GM18868 (cell line): ENCODE data around the gene TOM1.

Experiments used
- ATAC-seq: cut with Tn5 transposase; IDR thresholded peaks from one replicate; pipeline ENCODE4 v1.9.1; 2021; ENCODE audit warnings: mild to moderate bottlenecking, moderate library complexity; ENCODE audit not compliant: unreplicated experiment

TOM1 gene

GRCh38 chr22:35299673-35300499 is at the start of gene TOM1:
TOM1 (plus strand) TSS chr22:35299894; CDS start chr22:35299929, 35 bp downstream.
- peak; percentile 94 for ATAC-seq

DNA sequence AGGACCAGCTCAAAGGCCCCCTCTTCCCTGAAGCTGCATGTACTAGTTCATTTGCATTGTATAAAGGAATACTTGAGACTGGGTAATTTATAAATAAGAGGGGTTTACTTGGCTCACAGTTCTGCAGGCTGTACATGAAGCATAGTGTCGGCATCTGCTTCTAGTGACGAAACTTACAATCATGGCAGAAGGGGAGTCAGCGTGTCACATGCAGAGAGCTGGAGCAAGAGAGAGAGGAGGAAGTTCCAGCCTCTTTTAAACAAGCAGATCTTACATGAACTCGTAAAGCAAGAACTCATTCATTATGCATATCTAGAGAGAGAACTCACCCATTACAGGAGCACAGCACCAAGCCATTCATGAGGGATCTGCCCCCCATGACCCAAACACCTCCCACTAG is 49.5 kb upstream of the TOM1 start:
- ATAC-seq: no peak

DNA sequence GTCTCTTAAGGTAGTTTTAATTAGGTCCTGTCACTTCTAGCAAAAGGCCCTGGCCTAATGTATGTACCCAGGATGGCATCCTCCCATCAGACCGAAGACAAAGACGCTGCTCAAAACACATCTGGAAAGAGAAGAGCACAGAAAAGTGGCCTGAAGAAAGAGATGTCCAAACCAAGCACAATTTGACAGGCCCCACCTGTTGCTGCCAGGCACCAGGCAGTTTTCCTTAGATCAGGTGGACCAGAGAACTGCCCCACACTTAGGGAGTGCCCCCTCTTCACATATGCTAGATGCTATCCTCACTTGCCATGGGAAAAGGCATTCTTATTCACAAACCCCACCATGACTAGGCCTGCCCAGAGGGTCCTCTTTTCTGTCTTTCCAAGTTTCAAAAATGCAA is 45.7 kb upstream of the TOM1 start:
- ATAC-seq: no peak

GRCh38 chr22:35257002-35257320 is 42.7 kb upstream of the TOM1 start:
- no peak for ATAC-seq

DNA sequence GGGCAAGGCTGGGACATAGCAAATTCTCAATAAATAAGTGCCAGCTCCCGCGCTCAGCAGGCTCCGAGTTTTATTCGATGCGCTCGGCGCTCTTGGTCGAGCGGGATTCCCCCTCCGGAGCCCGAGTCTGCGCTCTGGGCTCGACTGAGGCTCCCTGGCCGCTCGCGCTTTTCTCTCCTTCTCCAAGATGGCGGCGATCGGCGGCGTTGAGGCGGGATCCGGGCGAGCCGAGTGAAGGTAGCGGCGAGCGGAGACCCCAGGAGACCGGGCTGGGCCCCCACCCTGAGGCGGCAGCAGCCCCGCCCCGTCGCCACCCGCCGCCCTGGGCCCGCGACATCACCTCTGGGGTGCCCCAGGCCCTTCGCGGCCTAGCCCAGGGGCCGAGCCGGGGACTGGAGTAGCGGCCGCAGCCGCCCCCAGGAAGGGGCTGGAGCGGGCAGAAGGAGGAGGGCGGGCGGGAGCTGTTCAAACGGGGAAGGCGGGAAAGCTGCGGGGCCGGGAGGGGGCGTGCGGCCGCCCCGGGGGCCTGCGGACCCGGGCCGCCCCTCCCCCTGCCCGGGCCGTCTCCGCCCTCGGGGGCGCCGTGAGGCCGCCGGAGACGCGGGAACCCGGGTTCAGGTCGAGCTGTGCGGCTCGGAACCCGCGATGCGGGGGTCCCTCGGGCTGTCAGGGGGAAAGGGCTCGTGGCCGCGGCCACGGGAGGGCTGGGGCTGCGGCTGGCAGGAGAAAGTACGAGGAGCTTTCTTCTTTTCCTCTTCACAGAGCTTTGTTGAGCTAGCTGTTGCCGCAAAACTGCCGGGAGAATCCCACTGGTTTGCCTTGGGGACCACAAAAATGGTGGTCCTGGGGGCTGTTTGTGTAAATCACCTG is 42.1 kb upstream of the TOM1 start, which contains the start of gene HMGXB4:
TSS of gene HMGXB4 (plus strand) at position 173 of the 870 bp plus-strand sequence. CDS start 4,898 bp downstream, outside the sequence.
- ATAC-seq: peak; percentile 84

GRCh38 chr22:35258191-35258988 is 41.3 kb upstream of the TOM1 start:
- ATAC-seq: no peak

GRCh38 chr22:35264986-35265385 is 34.7 kb upstream of the TOM1 start:
- ATAC-seq: no peak

GRCh38 chr22:35266277-35266676 is 33.4 kb upstream of the TOM1 start:
- ATAC-seq: no peak

- no peak for ATAC-seq
Observed at GRCh38 chr22:35269630-35270029, 30.1 kb upstream of the TOM1 start.

DNA sequence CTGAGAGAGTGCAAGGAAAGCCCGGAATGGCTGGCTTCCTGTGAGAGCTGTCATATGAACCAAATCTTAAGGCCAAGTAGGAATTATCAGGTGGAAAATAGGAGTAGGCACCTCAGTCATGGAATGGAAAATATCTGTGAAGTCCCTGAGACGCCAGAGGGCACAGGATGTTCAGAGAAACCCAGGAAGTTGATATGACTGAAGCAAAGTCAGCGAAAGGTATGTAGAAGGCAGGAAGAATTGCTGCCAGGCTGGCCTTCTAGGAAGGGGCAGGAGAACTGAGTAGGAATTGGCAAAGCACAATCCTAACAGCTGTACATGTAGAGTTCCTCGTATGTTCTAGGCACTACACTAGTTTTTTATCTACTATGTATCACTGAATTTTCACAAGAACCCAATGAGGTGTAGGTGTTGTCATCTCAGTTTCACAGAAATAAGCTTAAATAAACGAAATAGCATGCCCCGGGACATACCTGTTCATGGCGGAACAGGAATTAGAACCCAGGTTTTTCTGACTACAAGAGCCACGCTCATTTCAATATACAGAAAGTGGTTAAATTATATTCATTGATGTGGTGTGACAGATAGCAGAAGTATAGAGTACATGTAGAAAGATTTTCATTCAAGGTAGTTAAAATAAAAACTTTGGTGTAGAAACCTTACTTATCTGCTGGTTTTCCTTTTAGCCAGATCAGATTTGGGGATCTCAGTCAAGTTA is 25.4 kb upstream of the TOM1 start:
- no peak for ATAC-seq

GRCh38 chr22:35275580-35275979 is 24.1 kb upstream of the TOM1 start:
- no peak for ATAC-seq

GRCh38 chr22:35276019-35276418 is 23.7 kb upstream of the TOM1 start:
- ATAC-seq: no peak

GRCh38 chr22:35288116-35288515 is 11.6 kb upstream of the TOM1 start:
- ATAC-seq: no peak

DNA sequence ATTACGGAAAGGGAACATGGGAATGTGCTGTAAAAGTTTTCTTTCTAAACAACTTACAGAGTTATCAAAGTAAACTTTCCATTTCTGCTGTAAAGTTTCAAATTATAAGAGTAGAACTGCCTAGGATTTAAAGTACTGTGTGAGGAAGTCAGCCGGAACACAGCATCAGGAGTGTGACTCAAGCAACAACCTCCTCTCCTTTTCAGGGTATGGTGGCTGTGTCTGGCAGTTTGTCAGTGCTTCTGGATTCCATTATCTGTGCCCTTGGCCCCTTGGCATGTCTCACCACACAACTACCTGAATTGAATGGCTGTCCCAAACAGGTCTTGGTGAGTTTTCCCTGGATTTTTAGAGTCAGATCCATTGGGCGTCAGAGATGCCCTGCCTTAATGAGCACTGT is 6.9 kb upstream of the TOM1 start:
- ATAC-seq: no peak

DNA sequence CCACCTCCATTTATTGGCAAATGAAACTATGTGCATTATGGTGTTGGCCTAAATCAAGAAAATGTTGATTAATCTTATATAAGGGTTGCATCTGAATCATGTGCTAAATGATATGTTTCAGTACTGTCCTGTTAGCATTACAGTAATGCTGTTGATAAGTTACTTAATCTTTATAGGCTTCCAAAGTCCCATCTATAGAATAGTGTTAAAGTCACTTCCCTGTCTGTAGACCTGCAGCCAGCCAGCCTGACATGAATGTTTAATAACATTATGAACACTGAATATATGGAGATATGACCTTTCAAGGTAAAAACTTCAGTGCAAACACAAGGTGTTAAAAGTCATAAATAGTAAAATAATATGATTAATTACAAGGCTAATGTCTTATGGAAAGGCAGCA is 3.6 kb upstream of the TOM1 start:
- ATAC-seq: no peak

- ATAC-seq: peak; percentile 9
Observed at GRCh38 chr22:35299217-35299672, 449 bp upstream of the TOM1 start.

DNA sequence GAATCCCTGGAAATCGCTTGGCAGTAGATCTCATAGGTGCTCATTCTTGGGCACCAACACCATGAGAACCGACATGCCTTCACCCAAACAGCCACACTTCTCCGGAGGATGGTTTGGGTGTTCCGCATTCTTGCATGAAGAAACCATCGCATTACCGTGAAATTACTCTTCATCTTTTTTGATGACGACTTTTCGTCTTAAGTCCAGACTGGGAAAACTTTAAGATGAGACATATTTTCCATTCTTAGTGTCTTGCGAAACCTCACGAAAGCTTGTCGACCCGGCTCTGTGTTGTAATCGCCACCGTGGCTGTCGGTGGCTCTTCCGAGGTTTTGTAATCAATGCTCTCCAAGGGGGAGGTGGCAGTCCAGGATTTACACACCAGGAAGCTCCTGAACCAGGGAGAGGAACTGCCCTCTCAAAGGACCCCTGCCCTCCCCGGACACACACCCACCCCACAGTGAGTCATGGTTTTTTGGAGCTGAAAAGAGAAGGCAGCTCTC is 1.7 kb downstream of the TOM1 start:
- ATAC-seq: no peak

DNA sequence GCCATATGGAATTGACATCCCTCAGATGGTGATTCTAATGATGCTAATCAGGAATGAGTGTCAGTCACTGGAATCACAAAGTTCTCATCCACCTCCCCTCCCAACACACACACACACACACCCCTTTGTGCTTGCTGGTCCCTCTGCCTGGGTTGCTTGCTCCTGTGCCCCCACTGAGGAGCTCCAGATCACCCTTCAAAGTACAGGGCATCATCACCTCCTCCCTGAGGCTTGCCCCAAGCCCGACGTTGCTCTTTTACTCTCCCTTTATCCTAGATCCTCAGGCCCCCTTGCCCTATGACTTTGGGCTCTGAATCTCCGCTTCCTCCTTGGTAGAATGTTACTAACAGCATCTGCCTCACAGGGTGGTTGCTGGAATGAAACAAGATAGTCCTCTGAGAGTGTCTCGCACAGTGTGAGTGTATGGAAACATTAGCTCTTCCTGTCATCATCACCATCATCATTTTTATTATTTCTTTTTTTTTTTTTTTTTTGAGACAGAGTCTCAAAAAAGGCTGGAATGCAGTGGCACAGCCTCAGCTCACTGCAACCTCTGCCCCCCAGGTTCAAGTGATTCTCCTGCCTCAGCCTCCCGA is 3.4 kb downstream of the TOM1 start:
- no peak for ATAC-seq

DNA sequence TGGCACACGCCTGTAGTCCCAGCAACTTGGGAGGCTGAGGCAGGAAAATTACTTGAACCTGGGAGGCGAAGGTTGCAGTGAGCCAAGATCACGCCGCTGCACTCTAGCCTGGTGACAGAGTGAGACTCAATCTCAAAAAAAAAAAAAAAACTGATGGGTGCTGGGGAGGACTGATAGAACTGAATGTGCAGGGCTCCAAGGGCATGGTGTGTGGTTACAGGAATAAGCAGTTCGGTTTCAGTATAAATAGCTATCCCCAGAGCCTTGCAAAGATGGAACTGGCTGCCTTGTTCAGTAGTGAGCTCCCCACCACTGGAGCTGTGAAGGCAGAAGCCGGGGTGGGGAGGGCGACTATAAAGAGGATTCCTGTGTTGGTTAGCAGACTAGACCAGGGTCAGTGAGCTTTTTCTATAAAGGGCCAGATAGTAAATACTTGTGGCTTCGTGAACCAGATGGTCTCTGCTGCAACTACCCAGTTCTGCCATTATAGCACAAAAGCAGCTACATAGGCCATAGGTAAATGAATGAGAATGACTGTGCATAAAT is 5.9 kb downstream of the TOM1 start:
- ATAC-seq: no peak
